GM19193 (cell line): Measurements from ENCODE around the gene ABHD6.

Source experiments
- POLR2A ChIP-seq: IDR thresholded peaks from 4 replicates; pipeline ENCODE4 v1.6.1; 2011; ENCODE audit not compliant: insufficient read depth, insufficient read length; ENCODE audit errors: extremely low read depth

ABHD6 gene

GRCh38 chr3:58256511-58256910 lies 18.9 kb downstream of the ABHD6 start:
- TF ChIP-seq POLR2A, result no peak

- no peak for TF ChIP-seq POLR2A
These were observed 20.9 kb downstream of the ABHD6 start for GRCh38 chr3:58258392-58259055.

- TF ChIP-seq POLR2A, result no peak
These were observed 22.7 kb downstream of the ABHD6 start for GRCh38 chr3:58260261-58260731.

DNA sequence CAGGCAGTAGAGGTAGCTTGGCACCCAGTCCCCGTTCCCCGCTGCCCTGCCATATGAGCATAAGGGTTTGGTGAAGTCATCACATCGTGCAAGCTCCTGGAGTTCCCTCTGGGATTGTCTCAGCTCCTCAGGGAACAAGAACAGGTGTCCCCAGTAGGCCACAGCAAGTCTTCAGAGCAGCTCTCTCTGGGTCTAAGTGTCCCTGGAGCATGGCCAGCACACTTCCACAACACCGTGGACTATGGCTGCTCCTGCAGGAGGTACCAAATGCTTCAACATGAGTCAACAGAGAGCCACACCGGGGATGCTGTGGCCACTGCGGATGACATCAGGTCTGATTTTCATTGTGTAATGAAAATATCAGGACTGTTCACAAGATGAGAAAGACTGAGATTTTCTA lies 23.1 kb downstream of the ABHD6 start:
- TF ChIP-seq POLR2A, result no peak

GRCh38 chr3:58261954-58262666 lies 24.5 kb downstream of the ABHD6 start:
- no peak for TF ChIP-seq POLR2A

DNA sequence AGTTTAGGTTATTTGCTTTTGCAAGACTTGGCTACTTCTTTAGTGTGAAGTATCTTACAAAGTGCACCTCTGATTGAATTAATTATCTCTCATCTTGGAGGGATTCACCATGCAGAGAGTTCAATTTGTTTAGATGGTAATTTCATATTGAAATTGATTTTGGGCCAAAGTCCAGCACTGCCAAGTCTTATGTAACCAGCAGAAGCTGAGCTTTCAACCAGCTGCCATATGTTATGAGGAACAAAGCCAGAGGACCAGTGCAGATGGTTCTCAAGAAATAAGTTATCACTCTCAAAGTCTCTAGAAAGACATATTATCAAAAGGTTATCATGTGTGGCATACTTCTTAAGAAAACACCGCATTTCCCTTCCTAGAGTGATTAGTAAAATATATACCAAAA lies 29.0 kb downstream of the ABHD6 start:
- no peak for TF ChIP-seq POLR2A

- no peak for TF ChIP-seq POLR2A
These were observed 31.8 kb downstream of the ABHD6 start for GRCh38 chr3:58269356-58269755.

DNA sequence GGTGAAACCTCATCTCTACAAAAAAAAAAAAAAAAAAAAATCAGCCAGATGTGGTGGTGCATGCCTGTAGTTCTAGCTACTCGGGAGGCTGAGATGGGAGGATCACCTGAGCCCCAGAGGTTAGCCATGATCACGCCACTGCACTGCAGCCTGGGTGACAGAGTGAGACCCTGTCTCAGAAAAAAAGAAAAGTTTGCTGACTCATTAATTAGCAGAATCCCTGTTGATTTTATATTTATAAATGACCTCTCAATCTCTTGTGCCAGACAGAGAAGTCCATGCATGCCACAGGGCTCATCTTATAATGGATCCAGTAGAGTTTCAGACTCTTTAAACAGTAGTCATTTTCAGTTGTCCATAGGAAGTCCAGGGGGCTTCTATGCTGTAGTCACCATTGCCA lies 32.9 kb downstream of the ABHD6 start:
- no peak for TF ChIP-seq POLR2A

- no peak for TF ChIP-seq POLR2A
These were observed 34.4 kb downstream of the ABHD6 start for GRCh38 chr3:58271901-58272501.

- no peak for TF ChIP-seq POLR2A
These were observed 35.3 kb downstream of the ABHD6 start for GRCh38 chr3:58272891-58273290.

DNA sequence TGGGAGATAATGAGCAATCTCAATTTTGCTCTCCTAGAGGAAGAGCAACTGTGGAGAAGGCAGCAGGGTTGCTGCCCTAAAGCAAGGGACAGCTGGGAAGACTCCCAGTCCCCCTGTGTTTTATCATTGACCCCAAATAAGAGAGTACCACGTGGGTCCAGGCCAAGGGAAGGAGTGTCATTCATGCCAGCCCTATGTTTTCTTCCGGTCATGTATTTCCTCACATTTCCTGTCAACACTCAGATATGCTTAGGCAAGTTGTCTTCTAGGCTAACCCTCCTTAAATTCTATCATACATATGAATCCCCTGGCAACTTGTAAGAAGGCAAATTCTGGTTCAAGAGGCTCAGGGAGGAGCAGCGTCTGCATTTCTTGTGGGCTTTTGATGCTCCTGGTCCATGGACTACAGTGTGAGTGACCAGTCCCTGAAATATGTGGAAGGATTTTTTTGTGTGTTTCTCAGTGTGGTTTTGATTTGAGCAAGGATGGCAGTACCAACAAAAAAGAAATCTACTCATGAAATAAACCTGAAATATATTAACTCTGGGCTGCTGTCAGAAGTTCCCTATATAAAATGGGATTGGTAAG lies 36.5 kb downstream of the ABHD6 start:
- TF ChIP-seq POLR2A, result no peak

GRCh38 chr3:58281069-58281468 lies 43.5 kb downstream of the ABHD6 start:
- TF ChIP-seq POLR2A, result no peak

- no peak for TF ChIP-seq POLR2A
These were observed 47.7 kb downstream of the ABHD6 start for GRCh38 chr3:58285334-58285733.

DNA sequence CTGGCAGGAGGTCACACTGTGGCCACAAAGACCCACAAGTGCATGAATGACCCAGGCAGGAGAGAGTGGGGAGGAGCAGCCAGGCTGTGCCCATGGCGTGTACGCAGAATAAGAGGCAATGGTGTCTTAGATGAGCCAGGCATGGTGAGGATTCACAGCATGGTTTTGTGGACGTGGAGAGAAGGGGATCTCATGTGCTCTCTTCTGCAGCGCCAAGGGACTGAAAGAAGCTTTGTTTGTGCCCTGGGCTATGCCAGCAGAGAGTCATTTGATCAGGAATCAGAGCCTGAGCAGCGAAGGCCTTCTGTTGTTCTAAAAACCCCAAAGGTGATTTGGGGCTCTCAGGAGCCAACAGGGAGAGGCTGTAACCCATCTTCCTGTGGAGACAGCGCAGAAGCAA lies 49.8 kb downstream of the ABHD6 start:
- no peak for TF ChIP-seq POLR2A

DNA sequence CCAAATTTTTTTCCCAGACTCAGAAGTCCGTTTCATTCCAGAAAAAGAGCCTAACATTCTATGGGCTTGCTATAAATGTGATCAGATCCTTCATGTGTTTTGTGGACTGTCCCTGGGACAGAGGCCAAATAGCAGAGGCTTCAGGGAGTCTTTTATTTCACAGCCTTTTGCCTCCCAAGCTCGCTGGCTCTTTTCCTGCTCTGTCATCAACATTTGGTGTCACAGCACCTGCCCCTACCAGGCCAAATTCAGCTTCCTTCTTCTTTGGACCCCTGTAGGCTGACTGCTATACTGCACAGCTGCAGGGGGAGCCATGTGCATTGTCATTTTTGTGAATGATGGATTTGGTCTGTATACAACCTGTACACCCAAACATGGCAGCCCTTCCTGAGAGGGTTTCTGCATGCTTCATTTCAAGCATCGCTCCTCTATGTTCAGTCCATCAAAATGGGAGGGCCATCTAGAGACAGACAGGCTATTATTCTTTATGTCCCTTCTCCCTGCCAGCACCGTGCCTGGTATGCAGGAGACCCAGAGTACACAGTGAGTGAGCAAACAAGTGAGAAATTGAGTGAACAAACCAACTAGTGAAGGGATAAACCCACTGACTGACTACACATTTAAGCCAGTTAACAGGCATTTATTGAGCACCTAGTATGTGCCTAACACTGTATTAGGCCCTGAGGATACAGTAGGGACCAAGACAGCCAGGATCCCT lies 50.6 kb downstream of the ABHD6 start:
- TF ChIP-seq POLR2A, result no peak
